Measurements from ENCODE around the gene DDX1.

DDX1 gene

DNA sequence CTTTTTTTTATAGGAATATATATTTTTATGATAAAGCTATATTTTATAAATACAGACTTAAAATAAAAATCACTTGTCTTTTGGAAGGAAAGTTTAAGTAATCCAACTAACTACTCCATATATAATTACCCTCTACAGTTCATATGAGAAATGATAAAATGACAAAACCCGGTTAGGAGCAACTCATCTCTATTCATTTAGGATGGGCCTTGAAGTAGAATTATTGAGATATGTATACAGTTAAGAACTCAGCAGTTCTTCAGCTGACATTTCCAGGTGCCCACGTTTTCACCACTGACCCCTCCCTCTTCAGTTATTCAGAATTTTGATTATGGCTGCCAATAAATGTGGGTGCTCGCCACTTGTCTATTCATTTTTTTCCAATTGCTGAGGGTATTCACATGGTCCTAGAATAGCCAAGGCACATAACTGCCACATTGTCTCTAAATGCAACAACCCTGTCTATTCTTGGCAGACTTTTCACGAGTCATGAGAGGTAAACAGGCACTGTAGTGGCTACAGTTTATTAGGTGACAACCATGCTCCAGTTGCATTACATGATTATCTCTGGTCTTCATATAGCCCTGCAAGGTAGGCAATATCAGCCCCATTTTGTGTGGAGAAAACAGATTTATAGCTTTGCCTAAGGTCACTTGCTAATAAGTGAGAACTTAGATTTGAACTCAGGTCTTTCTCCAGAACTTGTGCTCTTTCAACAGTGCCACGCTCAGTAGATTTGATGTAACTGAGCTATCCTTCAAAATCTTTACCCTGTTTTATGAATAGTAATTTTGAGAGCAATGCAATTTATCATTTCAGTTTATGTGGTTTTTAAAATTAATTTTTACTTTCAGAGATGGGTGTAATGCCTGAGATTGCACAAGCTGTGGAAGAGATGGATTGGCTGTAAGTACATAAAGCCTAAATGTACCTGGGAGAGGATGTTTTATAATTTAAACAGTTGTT is 2.9 kb downstream of the DDX1 start:
- no peaks in the 10 kb centered on the region for H3K27me3 ChIP-seq (ENCODE audit: insufficient read depth, low read depth, severe bottlenecking)
- H3K9me3 ChIP-seq (ENCODE audit: severe bottlenecking): no peaks in the 10 kb centered on the region
- H3K27ac ChIP-seq: no peak overlapping the region
- no peak for DNase-seq
- no peak for TF ChIP-seq CTCF (IDR thresholded peaks at IDR 0.05; ENCODE audit: low read depth, low read length)
- no peak overlapping the region for H3K4me3 ChIP-seq (ENCODE audit: low read depth, low read length)
- peaks cover 53% of the 10 kb centered on the region for H3K36me3 ChIP-seq

- Histone ChIP-seq H3K4me3 (ENCODE audit: low read depth, low read length) (no peak overlapping the region), H3K27ac (no peak overlapping the region), H3K27me3 (ENCODE audit: insufficient read depth, low read depth, severe bottlenecking) (no peaks in the 10 kb centered on the region), H3K9me3 (ENCODE audit: severe bottlenecking) (no peaks in the 10 kb centered on the region), H3K36me3 (peaks cover 62% of the 10 kb centered on the region)
- no peak for DNase-seq
- no peak for TF ChIP-seq CTCF (IDR thresholded peaks at IDR 0.05; ENCODE audit: low read depth, low read length)
These were observed 3.8 kb downstream of the DDX1 start for GRCh38 chr2:15595342-15595905.

DNA sequence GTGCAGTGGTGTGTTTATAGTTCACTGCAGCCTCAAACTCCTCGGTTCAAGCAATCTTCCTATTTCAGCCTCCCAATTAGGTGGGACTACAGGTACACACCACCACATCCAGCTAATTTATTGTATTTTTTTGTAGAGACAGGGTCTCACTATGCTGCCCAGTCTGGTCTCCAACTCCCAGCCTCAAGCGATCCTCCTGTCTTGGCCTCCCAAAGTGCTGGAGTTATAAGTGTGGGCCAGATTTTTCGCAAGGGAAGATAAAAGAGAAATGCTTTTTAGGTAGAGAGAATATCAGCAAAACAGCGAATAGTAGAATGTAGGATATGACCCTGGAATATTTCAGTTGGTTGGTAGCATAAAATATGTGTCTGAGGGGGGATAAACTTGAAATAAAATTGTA is 4.3 kb downstream of the DDX1 start:
- Histone ChIP-seq H3K27me3 (ENCODE audit: insufficient read depth, low read depth, severe bottlenecking) (no peaks in the 10 kb centered on the region), H3K4me3 (ENCODE audit: low read depth, low read length) (no peak overlapping the region), H3K27ac (no peak overlapping the region), H3K36me3 (peaks cover 66% of the 10 kb centered on the region), H3K9me3 (ENCODE audit: severe bottlenecking) (no peaks in the 10 kb centered on the region)
- no peak for DNase-seq
- TF ChIP-seq CTCF (IDR thresholded peaks at IDR 0.05; ENCODE audit: low read depth, low read length): no peak

DNA sequence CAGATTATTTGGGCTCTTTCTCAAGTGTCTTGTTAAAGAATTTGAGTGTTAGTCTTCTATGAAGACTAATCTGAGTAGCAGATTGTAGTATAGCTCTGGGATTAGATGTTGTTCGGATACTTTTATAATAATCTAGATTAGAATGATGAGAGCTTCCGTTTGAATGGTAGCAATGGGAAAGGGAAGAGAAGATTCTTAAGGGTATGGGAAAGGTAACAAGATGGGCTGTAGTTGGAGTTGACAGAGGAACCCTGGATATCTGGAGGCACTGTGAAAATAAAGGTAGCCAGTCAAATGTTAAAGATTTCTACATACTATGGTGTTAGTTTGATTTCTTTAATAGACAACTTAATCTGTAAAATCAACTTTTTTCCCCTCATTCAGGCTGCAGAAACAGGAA is 4.7 kb downstream of the DDX1 start:
- Histone ChIP-seq H3K27me3 (ENCODE audit: insufficient read depth, low read depth, severe bottlenecking) (no peaks in the 10 kb centered on the region), H3K36me3 (peaks cover 70% of the 10 kb centered on the region), H3K9me3 (ENCODE audit: severe bottlenecking) (no peaks in the 10 kb centered on the region), H3K4me3 (ENCODE audit: low read depth, low read length) (no peak overlapping the region), H3K27ac (no peak overlapping the region)
- no peak for DNase-seq
- no peak for TF ChIP-seq CTCF (IDR thresholded peaks at IDR 0.05; ENCODE audit: low read depth, low read length)

GRCh38 chr2:15596968-15597367 is 5.3 kb downstream of the DDX1 start:
- H3K27me3 ChIP-seq (ENCODE audit: insufficient read depth, low read depth, severe bottlenecking): no peaks in the 10 kb centered on the region
- no peak overlapping the region for H3K27ac ChIP-seq
- no peaks in the 10 kb centered on the region for H3K9me3 ChIP-seq (ENCODE audit: severe bottlenecking)
- no peak for DNase-seq
- no peak for TF ChIP-seq CTCF (IDR thresholded peaks at IDR 0.05; ENCODE audit: low read depth, low read length)
- H3K4me3 ChIP-seq (ENCODE audit: low read depth, low read length): no peak overlapping the region
- H3K36me3 ChIP-seq: peaks cover 74% of the 10 kb centered on the region
